ENCODE results near the gene INO80E.
"Not testable (repeated sequence)": the region's sequence is repeated elsewhere in the genome, so short reads cannot be mapped to it uniquely, and the experiment has no call there.

Gene INO80E

GRCh38 chr16:30033270-30033669 is 37.2 kb downstream of the INO80E start:
- DNase-seq: no peak

- DNase-seq: no peak
Measured at GRCh38 chr16:30040221-30040620, 44.2 kb downstream of the INO80E start.

GRCh38 chr16:30040690-30041089 is 44.6 kb downstream of the INO80E start:
- not testable (repeated sequence) for DNase-seq

GRCh38 chr16:30041841-30042240 is 45.8 kb downstream of the INO80E start:
- no peak for DNase-seq

GRCh38 chr16:30046178-30046577 is 50.1 kb downstream of the INO80E start:
- no peak for DNase-seq

- no peak for DNase-seq
Measured at GRCh38 chr16:30046588-30046987, 50.5 kb downstream of the INO80E start.

- DNase-seq: no peak
Measured at GRCh38 chr16:30049871-30050270, 53.8 kb downstream of the INO80E start.

GRCh38 chr16:30051518-30051917 is 55.5 kb downstream of the INO80E start:
- no peak for DNase-seq

GRCh38 chr16:30052671-30053372 is 56.8 kb downstream of the INO80E start:
- DNase-seq: peak; percentile 92

GRCh38 chr16:30053376-30054015 is 57.5 kb downstream of the INO80E start:
- DNase-seq: no peak

GRCh38 chr16:30054451-30054850 is 58.4 kb downstream of the INO80E start:
- DNase-seq: no peak

GRCh38 chr16:30054959-30055553 is 59.0 kb downstream of the INO80E start:
- no peak for DNase-seq

Measured in NCI-H2227 treated with DMSO at 0.1 percent for 48 hours (cell line).